ENCODE results near the gene FER1L5. TPM values are rescaled to one million over a fixed set of nuclear protein-coding genes. Genes with fewer than 3 reads are reported as not detected.

FER1L5 gene
- total and polyA plus RNA-seq, 2 donors (not counting 1 experiment from before 2014, with no cell fraction given), result not detected

GRCh38 chr2:96747061-96747617 lies 104.6 kb downstream of the FER1L5 start:
- TF ChIP-seq EZH2 (IDR thresholded peaks at IDR 0.05; ENCODE audit: borderline replicate concordance, insufficient read depth, low read depth, low read length, poor library complexity, severe bottlenecking), result no peak
- no peak for TF ChIP-seq CTCF (IDR thresholded peaks at IDR 0.05)
- no peak overlapping the region for H3K4me3 ChIP-seq (ENCODE audit: control extremely low read depth in 1 of 5, extremely low read depth in 1 of 5, insufficient read depth in 1 of 5, low read depth in 2 of 5, low read length in 4 of 5)
- H3K9me3 ChIP-seq (ENCODE audit: control extremely low read depth in 1 of 3, control insufficient read depth in 2 of 3, insufficient read depth in 1 of 3, low read length in 2 of 3), result no peaks in the 10 kb centered on the region
- H3K27me3 ChIP-seq (replicated peaks in 1 of 4; ENCODE audit: control extremely low read depth in 1 of 4, control insufficient read depth in 3 of 4, insufficient read depth in 4 of 4, low read length in 3 of 4), result no peaks in the 10 kb centered on the region
- no peaks in the 10 kb centered on the region for H4K20me1 ChIP-seq (ENCODE audit: control insufficient read depth, insufficient read depth, low read length, poor library complexity, severe bottlenecking)
- no peak overlapping the region for H2AFZ ChIP-seq (ENCODE audit: insufficient read depth, low read depth, low read length, poor library complexity, severe bottlenecking)
- no peak overlapping the region for H3K4me2 ChIP-seq (replicated peaks; ENCODE audit: low read depth, low read length, poor library complexity, severe bottlenecking)
- intact Hi-C loops (cut with micrococcal nuclease), result no loop called here
- DNase-seq (no peak), ATAC-seq (ENCODE audit: low read depth) (no peak)
- H3K27me3 Mint-ChIP-seq, result peaks cover 3% of the 10 kb centered on the region
- no peak overlapping the region for H3K4me3 Mint-ChIP-seq
- H3K36me3 ChIP-seq (replicated peaks in 1 of 2; ENCODE audit: control extremely low read depth in 1 of 2, control insufficient read depth in 1 of 2, extremely low read depth in 1 of 2, insufficient read depth in 2 of 2, low read length in 1 of 2), result no peaks in the 10 kb centered on the region
- H3K27ac ChIP-seq (ENCODE audit: low read length in 2 of 2), result no peak overlapping the region
- no peaks in the 10 kb centered on the region for H3K79me2 ChIP-seq (ENCODE audit: control insufficient read depth, insufficient read depth, low read length)
- no peak overlapping the region for H3K9ac ChIP-seq (ENCODE audit: low read length)
- H3K4me1 ChIP-seq (ENCODE audit: control insufficient read depth in 2 of 2, insufficient read depth in 2 of 2, low read length in 2 of 2), result no peaks in the 10 kb centered on the region
- POLR2A ChIA-PET, result no interaction called here
- no peak overlapping the region for H3K27ac Mint-ChIP-seq
- CTCF ChIA-PET, result no interaction called here
- H3K9me3 Mint-ChIP-seq (ENCODE audit: insufficient read depth), result no peaks in the 10 kb centered on the region
- WGBS (ENCODE audit: insufficient coverage), result 100% methylated on average over 1 of the region's 6 CpGs
- H3K4me1 Mint-ChIP-seq, result no peaks in the 10 kb centered on the region

- no peaks in the 10 kb centered on the region for H4K20me1 ChIP-seq (ENCODE audit: control insufficient read depth, insufficient read depth, low read length, poor library complexity, severe bottlenecking)
- POLR2A ChIA-PET, result interaction anchor here (0.6 kb wide), 1 partner anchor 39 kb away, joined by 6 read pairs; no protein-coding TSS in a partner anchor
- H3K27ac ChIP-seq (ENCODE audit: low read length in 2 of 2), result no peak overlapping the region
- H3K27me3 ChIP-seq (replicated peaks in 1 of 4; ENCODE audit: control extremely low read depth in 1 of 4, control insufficient read depth in 3 of 4, insufficient read depth in 4 of 4, low read length in 3 of 4), result peaks cover 0 to 5% (median 0%) of the 10 kb centered on the region in 4 experiments
- intact Hi-C loops (cut with micrococcal nuclease), result no loop called here
- H3K4me1 Mint-ChIP-seq, result no peaks in the 10 kb centered on the region
- DNase-seq, result no peak
- H3K79me2 ChIP-seq (ENCODE audit: control insufficient read depth, insufficient read depth, low read length), result peaks cover 2% of the 10 kb centered on the region
- no peak overlapping the region for H3K4me2 ChIP-seq (replicated peaks; ENCODE audit: low read depth, low read length, poor library complexity, severe bottlenecking)
- H3K9me3 Mint-ChIP-seq (ENCODE audit: insufficient read depth), result no peaks in the 10 kb centered on the region
- no peaks in the 10 kb centered on the region for H3K36me3 ChIP-seq (replicated peaks in 1 of 2; ENCODE audit: control extremely low read depth in 1 of 2, control insufficient read depth in 1 of 2, extremely low read depth in 1 of 2, insufficient read depth in 2 of 2, low read length in 1 of 2)
- no peaks in the 10 kb centered on the region for H3K9me3 ChIP-seq (ENCODE audit: control extremely low read depth in 1 of 3, control insufficient read depth in 2 of 3, insufficient read depth in 1 of 3, low read length in 2 of 3)
- H3K4me3 ChIP-seq (ENCODE audit: control extremely low read depth in 1 of 5, extremely low read depth in 1 of 5, insufficient read depth in 1 of 5, low read depth in 2 of 5, low read length in 4 of 5), result no peak overlapping the region
- TF ChIP-seq CTCF (IDR thresholded peaks at IDR 0.05) (no peak), EZH2 (IDR thresholded peaks at IDR 0.05; ENCODE audit: borderline replicate concordance, insufficient read depth, low read depth, low read length, poor library complexity, severe bottlenecking) (no peak)
- CTCF ChIA-PET, result no interaction called here
- H2AFZ ChIP-seq (ENCODE audit: insufficient read depth, low read depth, low read length, poor library complexity, severe bottlenecking), result no peak overlapping the region
- no peak overlapping the region for H3K4me3 Mint-ChIP-seq
- H3K9ac ChIP-seq (ENCODE audit: low read length), result no peak overlapping the region
- H3K27ac Mint-ChIP-seq, result no peak overlapping the region
- H3K27me3 Mint-ChIP-seq, result peaks cover 3% of the 10 kb centered on the region
- WGBS (ENCODE audit: insufficient coverage), result 97% methylated on average over 5 of the region's 9 CpGs
- ATAC-seq (ENCODE audit: low read depth), result no peak
- H3K4me1 ChIP-seq (ENCODE audit: control insufficient read depth in 2 of 2, insufficient read depth in 2 of 2, low read length in 2 of 2), result no peaks in the 10 kb centered on the region
Measured at GRCh38 chr2:96751800-96752199, 109.2 kb downstream of the FER1L5 start.
